NCI-H2171 treated with DMSO at 0.1 percent for 48 hours (cell line): ENCODE results near the gene CYP26C1.
"Not testable (repeated sequence)": the region's sequence is repeated elsewhere in the genome, so short reads cannot be mapped to it uniquely, and the experiment has no call there.

Experiments used
- DNase-seq: peaks from one replicate; lab custom pipeline; 2025; lab: John Stamatoyannopoulos, UW

Gene CYP26C1

DNA sequence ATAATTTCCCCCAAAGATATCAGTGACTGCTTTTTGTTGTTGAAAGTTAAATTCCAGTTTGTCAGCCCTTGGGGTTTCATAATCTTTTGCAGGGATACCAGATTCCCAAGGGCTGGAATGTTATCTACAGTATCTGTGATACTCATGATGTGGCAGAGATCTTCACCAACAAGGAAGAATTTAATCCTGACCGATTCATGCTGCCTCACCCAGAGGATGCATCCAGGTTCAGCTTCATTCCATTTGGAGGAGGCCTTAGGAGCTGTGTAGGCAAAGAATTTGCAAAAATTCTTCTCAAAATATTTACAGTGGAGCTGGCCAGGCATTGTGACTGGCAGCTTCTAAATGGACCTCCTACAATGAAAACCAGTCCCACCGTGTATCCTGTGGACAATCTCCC lies 16.3 kb downstream of the CYP26C1 start:
- DNase-seq: no peak

DNA sequence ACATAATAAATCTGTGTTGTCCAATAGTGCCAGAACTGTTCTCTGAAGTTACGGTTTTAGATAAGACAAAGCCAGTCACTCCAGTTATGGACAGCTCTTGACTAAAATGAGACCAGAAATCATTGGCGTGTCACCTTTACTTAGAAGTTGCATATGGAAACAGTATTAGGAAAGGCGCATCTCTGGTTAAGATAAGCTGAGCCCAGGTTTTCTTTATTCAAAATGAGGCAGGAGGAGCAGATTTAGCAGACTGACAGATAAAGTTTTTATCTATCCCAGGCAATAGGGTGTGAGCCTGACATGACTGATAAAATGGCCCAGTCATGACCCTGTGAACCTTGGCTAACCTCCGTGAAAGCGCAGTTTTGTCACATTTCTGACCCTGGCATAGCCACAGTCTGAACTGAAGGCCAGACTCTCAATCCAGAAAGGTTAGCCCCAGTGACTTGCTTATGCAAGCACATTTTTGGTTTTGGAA lies 17.3 kb downstream of the CYP26C1 start:
- DNase-seq: no peak

DNA sequence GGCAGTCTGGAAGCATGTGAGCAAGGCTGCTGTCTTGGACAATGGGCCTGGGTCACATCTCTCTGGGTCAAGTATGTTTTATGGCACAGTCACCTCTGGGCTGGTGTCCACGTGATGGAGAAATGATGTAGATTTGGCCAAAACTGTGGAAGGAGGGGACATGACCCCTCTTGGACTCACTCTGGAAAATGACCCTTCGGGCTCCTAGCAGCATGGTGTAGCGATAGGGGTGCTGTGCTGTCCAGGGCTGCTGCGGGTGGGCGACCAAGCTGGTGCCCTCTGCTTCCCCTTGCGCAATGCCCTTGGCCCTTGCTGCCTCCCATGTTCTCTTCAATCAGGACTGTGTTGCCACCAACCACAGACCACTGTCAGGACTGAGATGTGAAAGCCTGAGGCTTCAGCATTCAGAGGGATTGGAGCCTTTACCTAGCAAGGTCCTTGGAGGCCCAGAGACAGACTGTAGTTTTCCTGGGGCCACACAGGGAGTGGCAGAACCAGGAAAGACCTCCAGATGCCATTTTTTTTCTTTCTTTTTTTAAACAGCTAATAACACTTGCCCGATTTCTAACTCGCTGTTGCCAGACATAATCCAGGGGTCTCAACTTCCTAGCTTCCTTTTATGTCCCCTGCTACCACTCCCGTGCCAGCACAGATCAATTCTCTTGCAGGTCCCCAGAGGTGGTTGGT lies 19.2 kb downstream of the CYP26C1 start:
- DNase-seq: no peak

DNA sequence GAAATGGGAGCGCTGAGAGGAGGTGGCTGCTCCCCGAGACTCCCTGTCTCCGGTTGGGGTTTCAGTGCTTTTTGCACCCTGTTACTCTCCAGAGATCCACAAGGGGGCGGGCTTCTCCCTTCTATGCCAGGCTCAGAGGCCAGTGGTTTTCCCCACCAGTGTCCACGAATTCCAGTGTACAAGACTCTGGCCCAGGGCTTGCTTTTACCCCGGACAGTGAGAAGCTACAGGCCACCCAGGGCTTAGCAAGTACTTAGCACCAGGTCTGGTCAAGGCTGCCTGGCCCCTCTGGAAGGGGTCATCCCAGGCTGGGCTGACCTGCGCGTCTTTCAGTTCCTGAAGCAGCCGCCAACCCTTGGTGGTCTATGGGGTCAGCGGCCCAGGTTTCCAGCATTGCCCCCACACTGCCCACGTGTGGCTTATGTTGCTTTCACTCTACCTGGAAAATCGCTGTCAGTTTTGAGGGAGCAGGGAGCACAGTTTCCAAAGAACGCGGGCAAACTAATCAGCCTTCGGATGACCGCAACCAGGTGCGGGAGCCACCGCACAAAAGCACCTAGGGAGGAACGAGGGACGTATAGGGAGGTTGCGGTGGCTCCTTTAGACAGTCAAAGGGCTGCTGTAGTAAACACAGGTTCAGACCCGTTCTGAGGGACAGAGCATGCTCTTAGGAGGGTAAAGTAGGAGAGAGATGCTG lies 19.9 kb downstream of the CYP26C1 start:
- peak; percentile 18 for DNase-seq

DNA sequence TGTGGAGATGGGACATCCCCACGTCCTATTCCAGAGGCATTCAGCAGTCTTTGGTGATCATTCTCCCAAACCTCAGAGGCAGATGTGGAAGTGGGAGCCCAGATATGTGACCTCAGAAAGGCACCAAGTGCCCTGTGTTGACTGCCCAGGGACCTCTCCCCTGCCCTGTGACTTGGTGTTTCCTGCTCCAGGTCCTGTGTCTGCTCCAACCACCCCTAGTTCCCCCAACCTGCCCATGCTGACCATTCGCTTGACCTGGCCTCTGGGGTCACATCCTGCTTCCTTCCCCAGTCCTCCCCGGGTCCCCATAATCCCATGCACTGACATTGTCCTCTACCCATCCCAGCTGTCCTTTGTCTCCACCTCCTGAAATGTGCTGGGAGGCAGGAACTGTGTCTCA lies 20.7 kb downstream of the CYP26C1 start:
- DNase-seq: no peak

DNA sequence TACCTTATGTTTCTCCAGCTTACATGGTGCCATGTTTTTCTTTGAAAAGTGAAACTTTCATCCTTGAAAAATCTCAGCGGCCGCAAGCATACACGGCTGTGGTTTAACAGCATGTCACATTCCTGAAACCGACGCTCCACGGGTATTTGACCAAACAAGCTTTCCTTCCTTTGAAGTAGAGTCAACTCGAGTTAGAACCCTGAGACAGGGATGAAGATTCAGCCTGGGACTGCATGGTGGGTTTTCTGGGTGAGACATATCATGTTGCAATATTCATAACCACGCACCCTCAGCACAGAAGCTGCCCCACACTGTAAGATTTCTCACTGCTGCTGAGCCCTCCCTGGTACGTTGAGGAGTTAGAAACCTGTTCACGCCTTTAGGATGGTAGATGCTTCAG lies 21.2 kb downstream of the CYP26C1 start:
- DNase-seq: no peak

DNA sequence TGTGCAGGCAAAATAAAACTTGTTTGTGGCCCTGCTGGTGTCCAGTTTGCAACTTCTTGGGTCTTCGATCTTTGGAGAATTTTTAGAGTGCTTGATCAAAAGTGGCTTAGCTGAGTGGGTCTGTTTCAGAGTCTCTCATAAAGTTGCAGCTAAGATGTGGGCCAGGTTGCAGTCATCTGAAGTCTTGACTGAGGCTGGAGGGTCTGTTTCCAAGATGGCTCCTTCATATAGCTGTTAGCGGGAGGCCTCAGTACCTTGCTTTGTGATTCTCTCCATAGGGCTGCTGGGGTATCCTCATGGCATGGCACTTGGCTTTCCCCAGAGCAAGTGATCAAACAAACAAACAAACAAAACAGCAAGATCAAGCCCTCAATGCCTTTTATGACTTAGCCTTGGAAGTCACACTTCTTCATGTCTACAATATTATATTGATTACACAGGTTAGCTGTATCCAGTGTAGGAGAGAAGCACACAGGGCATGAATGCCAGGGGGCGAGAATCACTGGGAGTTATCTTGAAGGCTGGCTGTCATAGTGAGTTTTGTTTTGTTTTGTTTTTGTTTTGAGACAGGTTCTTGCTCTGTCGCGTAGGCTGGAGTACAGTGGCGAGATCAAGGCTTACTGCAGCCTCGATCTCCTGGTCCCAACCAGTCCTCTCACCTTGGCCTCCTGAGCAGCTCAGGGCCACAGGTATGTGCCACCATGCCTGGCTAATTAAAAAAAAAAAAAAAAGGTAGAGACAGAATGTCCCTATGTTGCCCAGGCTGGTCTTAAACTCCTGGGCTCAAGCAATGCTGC lies 23.3 kb downstream of the CYP26C1 start:
- DNase-seq: no peak

DNA sequence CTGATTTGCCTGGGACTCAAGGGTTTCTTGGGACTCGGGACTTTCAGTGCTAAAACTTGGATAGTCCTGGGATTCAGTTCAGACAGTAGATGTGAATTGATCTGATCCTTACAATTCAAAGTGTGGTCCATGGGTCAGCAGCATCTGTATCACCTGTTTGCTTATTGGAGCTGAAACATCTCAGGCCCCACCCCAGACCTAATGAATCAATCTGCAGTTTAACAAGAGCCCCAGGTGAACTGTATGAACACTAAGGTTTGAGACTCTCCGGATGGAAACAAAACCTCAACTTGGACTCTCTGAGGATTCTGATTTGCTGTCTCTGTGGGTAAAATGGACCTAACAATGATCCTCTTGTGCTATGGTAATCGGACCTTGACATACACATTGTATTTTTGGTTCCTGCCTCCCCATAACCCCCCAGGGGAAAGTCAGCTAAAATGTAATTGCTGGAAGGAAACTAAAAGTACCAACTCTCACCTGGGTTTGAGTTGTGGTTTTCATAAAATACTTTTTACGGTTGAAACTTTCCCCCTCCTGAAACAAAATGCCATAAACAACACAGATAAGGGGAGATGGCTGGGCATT lies 24.8 kb downstream of the CYP26C1 start:
- no peak for DNase-seq

DNA sequence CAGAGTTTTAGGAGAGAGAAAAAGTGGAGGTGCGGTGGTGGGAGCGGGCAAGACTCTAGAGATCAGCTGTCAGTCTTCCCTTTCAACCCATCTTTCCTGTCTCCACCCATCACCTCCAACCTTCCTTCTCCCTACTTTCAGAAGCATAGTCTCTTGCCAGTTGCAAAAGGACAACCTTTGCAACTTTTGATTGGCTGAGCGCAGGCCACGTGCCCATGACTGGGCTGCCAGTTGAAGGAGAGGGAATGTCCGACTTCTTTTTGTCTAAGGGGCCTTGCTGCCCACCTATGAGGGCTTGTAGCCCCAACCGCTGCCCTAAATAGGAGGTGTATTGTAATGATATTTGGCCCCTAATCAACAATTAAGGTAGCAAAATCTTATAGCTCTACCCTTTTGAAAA lies 25.7 kb downstream of the CYP26C1 start:
- DNase-seq: no peak

DNA sequence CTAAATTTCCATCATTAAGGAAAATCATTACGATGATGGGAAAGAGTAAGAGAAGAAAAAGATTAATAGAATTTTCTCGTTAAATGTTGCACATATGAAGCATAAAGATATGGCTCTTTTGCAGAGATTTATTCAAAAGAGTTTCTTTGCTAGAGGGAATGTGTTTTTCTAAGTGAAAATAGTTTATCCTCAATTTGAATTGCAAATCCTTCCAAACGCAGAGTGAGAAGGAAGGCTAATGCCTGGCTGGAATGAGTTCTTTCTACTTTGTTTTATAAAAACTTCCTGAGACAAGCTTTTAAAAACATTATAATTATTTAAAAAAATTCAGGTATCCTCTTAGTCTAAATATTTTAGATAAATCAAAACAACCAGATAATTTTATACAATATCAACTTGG lies 27.2 kb downstream of the CYP26C1 start:
- no peak for DNase-seq

DNA sequence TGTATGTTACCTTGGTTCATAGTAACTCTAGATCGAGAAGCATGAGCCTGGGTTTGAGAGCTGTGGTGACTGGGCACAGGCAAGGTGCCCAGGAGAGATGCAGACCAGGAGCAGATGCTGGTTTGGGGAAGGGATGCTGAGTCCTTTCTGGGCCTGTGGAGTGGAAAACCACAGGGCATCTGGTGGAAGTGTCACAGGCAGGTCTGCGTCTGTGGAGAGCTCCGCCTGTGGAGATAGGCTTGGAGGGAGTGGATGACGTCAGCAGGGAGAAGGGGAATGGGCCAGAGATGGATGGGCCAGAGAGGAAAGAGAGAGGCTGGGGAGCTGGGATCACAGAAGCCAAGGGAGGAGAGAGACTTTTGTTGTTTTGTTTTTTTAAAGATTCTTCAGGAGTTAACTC lies 27.9 kb downstream of the CYP26C1 start:
- DNase-seq: no peak

DNA sequence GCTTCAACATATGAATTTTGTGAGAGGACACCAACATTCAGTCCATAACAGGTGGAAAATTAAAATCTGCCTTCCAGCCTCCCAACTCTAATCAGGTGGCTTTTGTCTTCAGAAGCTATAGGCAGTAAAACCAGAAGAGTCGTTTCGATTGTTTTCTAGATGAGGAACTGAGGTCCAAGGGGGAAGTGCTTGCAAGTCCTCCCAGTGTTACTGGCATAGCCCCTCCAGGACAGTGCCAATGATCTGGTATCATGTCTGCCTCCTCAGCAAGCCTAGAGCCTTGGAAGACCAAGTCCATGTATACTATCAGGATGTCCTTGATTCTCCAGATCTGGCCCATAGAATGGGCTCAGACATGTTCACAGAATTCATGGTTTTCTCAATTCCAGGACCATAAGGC lies 30.0 kb downstream of the CYP26C1 start:
- no peak for DNase-seq

DNA sequence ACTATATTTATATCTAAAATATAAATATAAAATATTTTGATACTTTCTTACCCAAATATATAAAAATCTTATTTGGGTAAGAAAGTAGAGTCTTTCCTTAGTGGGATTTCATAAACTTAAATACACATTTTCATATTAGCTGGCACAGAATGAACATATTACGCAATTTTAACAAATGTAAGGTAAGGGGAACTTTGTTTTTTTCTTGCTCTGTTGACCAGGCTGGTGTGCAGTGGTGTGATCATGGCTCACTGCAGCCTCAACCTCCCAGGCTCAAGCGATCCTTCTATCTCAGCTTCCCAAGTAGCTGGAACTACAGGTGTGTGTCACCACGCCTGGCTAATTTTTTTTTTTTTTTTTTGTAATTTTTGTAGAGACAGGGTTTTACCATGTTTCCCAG lies 31.4 kb downstream of the CYP26C1 start:
- DNase-seq: no peak

DNA sequence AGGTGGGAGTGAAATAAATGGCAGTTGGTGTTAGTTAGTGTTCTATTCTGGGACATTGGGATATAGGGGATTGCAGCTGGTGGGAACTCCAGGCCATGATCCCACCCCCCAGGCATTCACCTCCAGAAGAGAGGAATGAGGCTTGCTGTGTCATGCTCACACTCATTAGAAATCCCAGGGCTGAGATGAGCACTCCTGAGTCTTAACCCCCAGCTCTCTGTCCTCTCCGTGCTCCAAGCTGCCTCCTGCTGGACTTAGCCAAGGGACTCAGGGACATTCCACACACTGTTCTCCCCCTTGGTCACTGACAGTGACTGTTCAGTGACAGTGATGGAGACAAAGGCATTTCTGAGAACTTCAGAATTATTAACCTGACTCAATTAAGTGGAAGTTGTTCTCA lies 34.6 kb downstream of the CYP26C1 start:
- no peak for DNase-seq

DNA sequence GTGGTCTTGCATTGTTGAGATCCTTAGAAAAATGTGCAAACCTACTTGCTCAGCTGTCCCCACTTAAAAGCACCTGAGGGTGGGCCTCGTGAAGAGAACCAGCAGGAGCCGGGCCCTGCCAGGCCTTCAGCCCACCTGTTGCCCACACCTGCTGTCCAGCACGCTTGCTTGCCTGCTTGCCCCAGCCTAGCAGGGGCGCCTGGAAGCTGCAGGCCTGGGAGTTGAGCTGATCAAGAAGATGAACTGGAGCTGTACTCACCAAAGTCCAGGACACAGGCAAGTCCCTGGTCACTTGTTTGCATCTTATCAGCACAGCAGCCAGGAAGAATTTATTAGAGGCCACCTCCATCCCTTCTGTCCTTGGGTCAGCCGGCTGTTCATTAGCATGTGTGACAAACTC lies 36.3 kb downstream of the CYP26C1 start:
- no peak for DNase-seq

DNA sequence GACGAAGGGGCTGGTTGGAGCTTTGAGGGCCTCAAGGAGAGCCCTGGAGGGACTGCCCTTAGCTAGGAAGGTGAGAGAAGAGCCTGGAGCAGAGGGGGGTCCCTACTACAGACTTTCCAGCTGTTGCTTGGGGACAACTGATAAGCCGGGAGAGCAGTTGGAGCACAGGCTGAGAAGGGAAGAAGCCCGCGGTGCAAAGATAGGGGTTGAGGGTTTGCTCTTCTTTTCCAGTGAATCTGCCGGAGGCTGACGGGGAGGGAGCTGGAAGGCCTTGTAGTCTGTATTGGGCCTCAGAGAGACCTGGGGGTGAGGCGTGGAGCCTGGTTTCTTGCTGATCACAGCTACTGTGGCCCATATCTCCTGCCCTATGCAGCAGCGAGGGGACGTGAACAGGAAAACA lies 36.8 kb downstream of the CYP26C1 start:
- DNase-seq: no peak

DNA sequence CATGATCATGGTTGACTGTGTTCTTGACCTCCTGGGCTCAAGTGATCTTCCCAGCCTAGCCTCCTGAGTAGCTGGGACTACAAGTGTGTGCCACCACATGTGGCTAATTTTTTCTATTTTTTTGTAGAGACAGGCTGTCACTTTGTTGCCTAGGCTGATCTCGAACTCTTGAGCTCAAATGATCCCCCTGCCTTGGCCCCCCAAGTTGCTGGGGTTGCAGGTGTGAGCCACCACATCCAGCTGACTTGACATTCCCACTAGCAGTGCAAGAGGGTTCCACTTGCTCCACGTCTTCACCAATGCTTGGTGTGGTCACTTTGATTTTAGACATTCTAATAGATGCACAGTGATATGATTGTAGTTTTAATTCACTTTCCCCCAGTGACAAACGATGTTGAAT lies 38.2 kb downstream of the CYP26C1 start:
- no peak for DNase-seq

DNA sequence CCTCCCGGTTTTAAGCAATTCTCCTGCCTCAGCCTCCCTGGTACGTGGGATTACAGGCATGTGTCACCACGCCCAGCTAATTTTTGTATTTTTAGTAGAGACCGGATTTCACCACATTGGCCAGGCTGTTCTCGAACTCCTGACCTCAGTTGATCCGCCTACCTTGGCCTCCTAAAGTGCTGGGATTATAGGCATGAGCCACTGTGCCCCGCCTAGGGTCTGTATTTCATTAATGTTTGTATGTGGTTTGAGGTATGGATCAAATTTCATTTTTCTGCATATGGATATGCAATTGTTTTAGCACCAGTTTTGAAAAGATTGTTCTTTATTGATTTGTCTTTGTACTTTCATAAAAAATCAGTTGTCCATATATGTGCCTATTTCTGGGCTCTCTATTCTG lies 39.1 kb downstream of the CYP26C1 start:
- peak; percentile 4 for DNase-seq

DNA sequence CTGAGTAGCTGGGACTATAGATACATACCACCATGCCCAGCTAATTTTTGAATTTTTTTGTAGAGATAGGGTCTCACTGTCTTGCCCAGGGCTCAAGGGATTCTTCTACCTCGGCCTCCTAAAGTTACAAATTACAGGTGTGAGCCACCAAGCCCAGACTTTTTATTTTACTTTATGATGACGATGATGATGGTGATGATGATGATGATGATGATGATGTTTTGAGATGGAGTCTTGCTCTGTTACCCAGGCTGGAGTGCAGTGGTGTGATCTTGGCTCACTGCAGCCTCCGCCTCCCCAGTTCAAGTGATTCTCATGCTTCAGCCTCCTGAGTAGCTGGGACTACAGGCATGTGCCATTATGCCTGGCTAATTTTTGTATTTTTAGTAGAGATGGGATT lies 40.5 kb downstream of the CYP26C1 start:
- DNase-seq: not testable (repeated sequence)

DNA sequence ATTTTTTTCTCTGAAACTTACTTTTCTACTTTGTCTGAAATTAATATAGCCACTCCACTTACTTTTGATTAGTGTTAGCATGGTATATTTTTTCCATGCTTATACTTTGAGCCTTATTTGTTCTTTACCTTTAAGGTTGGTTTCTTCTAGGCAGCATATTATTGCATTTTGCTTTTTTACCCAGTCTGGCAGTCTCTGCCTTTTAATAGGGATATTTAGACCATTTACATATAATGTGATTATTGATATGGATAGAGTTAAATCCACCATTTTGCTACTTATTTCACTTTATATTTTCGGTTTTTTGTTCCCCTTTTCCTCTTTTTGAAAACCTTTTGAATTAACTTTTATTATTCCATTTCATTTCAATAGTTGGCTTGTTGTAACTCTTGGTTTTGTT lies 43.4 kb downstream of the CYP26C1 start:
- no peak for DNase-seq

DNA sequence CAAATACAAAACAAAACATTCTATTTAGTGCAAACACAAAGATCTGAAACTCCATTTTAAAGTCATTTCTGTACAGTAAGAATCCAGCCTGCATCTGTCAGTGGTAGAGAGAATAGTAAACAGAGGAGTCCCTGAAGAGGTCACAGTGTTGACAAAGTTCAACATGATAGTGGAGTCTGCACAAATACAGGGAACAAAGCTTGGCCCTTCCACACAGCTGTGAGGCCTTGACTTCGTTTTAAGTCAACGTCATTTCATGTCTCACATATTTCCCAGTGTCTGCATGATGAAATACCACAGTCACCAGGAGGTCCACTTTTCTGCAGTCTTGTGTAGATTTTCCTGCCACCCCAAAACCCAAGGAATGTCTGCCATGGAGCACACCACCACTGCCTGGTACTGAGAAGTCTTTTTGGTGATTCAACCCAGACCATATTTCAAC lies 46.1 kb downstream of the CYP26C1 start:
- no peak for DNase-seq

DNA sequence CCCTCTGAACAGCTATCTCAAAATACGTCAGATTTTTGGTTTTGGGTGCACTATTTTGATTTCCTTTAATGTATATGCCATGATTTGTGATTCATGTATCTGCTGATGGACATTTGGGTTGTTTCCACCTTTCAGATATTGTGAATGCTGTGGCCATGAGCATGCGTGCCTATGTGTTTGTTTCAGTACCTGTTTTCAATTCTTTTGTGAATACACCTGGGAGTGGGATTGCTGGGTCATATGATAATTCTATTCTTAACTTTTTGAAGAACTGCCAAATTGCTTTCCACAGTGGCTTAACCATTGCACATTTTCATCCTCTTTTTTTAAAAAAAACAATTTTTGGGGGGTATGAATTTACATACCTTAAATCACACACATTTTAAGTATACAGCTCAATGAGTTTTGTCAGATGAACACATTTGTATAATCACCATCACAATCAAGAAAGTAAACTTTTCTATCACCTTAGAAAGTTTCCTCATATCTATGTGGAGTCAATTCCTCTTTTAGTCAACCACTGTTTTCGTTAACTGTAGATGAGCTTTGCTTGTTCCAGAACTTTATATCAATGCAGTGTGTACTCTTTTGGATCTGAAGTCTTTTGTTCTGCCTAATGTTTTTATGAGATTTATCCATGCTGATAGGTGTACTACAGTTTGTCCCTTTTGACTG lies 50.0 kb downstream of the CYP26C1 start:
- no peak for DNase-seq
